Fibroblast of lung (primary cell): ENCODE data around the gene PCSK1. TPM values are rescaled to one million over a fixed set of nuclear protein-coding genes. Genes with fewer than 3 reads are reported as not detected.

Experiments
- DNase-seq, 2 donors: peaks; one replicate each; pipeline versions ENCODE4 v3.0.0 to v3.0.0-alpha.2; 2010; ENCODE audit warnings: low read depth in 2 of 2
- H2AFZ ChIP-seq: 2 replicates; pipeline ENCODE4 v1.5.1; 2012; ENCODE audit warnings: low read length, control low read depth, inconsistent platforms
- H3K27ac ChIP-seq: 2 replicates; pipeline ENCODE4 v1.5.1; 2011; ENCODE audit warnings: low read length, control low read depth; ENCODE audit not compliant: insufficient read depth
- H3K27me3 ChIP-seq: 2 replicates; pipeline ENCODE4 v1.5.1; 2011; ENCODE audit warnings: mild to moderate bottlenecking, low read length; ENCODE audit not compliant: control insufficient read depth, insufficient read depth
- H3K36me3 ChIP-seq: 2 replicates; pipeline ENCODE4 v1.5.1; 2011; ENCODE audit warnings: low read length; ENCODE audit not compliant: control insufficient read depth, insufficient read depth
- H3K4me1 ChIP-seq: 2 replicates; pipeline ENCODE4 v1.5.1; 2011; ENCODE audit warnings: low read length; ENCODE audit not compliant: control insufficient read depth, insufficient read depth; ENCODE audit errors: extremely low read depth
- H3K4me2 ChIP-seq: 2 replicates; pipeline ENCODE4 v1.5.1; 2011; ENCODE audit warnings: low read length, control low read depth; ENCODE audit not compliant: insufficient read depth; ENCODE audit errors: extremely low read depth
- H3K4me3 ChIP-seq, 4 experiments: fragments of 200-600 bp in 1 of 4; sonication (generic) in 1 of 4; replicated peaks in 1 of 4; 2 replicates each; pipeline ENCODE4 v1.5.1; 2011 to 2016; ENCODE audit warnings: low read length in 4 of 4, low read depth in 3 of 4, mild to moderate bottlenecking in 3 of 4, control low read depth in 2 of 4, inconsistent platforms in 1 of 4, mixed read lengths in 1 of 4; ENCODE audit not compliant: insufficient read depth in 1 of 4; ENCODE audit errors: control extremely low read depth in 1 of 4
- H3K79me2 ChIP-seq: 2 replicates; pipeline ENCODE4 v1.5.1; 2012; ENCODE audit warnings: mild to moderate bottlenecking, low read length, inconsistent platforms; ENCODE audit not compliant: control insufficient read depth, insufficient read depth
- H3K9ac ChIP-seq: 2 replicates; pipeline ENCODE4 v1.5.1; 2011; ENCODE audit warnings: mild to moderate bottlenecking, low read length, control low read depth; ENCODE audit not compliant: insufficient read depth
- H3K9me3 ChIP-seq: 2 replicates; pipeline ENCODE4 v1.5.1; 2012; ENCODE audit warnings: low read depth, low read length; ENCODE audit not compliant: control insufficient read depth, insufficient read depth
- H4K20me1 ChIP-seq: 2 replicates; pipeline ENCODE4 v1.5.1; 2011; ENCODE audit warnings: low read length; ENCODE audit not compliant: control insufficient read depth, insufficient read depth; ENCODE audit errors: extremely low read depth
- EZH2 ChIP-seq: IDR thresholded peaks from 2 replicates; pipeline ENCODE4 v1.5.1; 2012; ENCODE audit warnings: low read length, control low read depth, mild to moderate bottlenecking; ENCODE audit errors: missing control alignments
- polyA plus RNA-seq, 2 donors: library from polyadenylated mRNA; depleted of rRNA in 1 of 2; stranded (reverse) in 1 of 2; unstranded in 1 of 2; fragments of >200 nt; gene quantifications; 2 replicates each; pipeline ENCODE4 v1.2.1, GENCODE V29; 2011 to 2012; ENCODE audit warnings: missing spikeins in 1 of 2
- total RNA-seq: library from RNA; depleted of rRNA; stranded (reverse); fragments of >200 nt; gene quantifications from 2 replicates; pipeline ENCODE4 v1.2.1, GENCODE V29; 2014
- TF ChIP-seq, protein P1 (sequence below), 2 donors: IDR thresholded peaks in 1 of 2; conservative IDR thresholded peaks in 1 of 2; 1 replicate in 1 of 2; 2 replicates in 1 of 2; pipeline ENCODE4 v1.5.1; 2011 to 2012; ENCODE audit warnings: low read length in 2 of 2, control low read depth in 1 of 2, inconsistent platforms in 1 of 2, low read depth in 1 of 2, mild to moderate bottlenecking in 1 of 2

Gene PCSK1
- total and polyA plus RNA-seq, 2 donors (not counting 1 experiment from before 2014, with no cell fraction given), result not detected

DNA sequence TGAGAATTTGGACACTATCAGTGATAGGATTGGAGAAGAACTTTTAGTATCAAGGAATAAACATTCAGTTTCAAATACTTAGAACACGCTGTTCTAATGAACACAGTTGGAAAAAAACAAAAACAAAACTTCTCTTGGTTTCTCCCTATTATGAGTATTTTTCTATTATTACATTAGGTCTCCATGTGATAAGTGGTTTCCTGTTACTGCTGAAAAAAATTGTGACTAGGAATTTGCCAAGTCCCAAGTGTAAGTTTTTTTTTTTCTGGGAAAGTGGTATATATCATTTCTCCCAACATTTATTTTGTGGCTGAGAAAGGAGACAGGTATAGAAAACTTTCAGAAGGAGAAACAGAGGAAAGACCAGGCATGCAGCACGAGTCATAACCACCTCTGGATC, 41.1 kb downstream of the PCSK1 start:
- H4K20me1 ChIP-seq, result peaks cover 1% of the 10 kb centered on the region
- no peaks in the 10 kb centered on the region for H3K79me2 ChIP-seq
- no peak overlapping the region for H2AFZ ChIP-seq
- H3K9ac ChIP-seq, result no peak overlapping the region
- no peaks in the 10 kb centered on the region for H3K4me1 ChIP-seq
- no peak for DNase-seq
- TF ChIP-seq EZH2, result no peak
- TF ChIP-seq, protein P1, sequence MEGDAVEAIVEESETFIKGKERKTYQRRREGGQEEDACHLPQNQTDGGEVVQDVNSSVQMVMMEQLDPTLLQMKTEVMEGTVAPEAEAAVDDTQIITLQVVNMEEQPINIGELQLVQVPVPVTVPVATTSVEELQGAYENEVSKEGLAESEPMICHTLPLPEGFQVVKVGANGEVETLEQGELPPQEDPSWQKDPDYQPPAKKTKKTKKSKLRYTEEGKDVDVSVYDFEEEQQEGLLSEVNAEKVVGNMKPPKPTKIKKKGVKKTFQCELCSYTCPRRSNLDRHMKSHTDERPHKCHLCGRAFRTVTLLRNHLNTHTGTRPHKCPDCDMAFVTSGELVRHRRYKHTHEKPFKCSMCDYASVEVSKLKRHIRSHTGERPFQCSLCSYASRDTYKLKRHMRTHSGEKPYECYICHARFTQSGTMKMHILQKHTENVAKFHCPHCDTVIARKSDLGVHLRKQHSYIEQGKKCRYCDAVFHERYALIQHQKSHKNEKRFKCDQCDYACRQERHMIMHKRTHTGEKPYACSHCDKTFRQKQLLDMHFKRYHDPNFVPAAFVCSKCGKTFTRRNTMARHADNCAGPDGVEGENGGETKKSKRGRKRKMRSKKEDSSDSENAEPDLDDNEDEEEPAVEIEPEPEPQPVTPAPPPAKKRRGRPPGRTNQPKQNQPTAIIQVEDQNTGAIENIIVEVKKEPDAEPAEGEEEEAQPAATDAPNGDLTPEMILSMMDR (conservative IDR thresholded peaks at IDR 0.05 in 1 of 2, IDR thresholded peaks at IDR 0.05 in 1 of 2; ENCODE audit: low read depth in 1 of 2, low read length in 2 of 2), result no peak
- H3K36me3 ChIP-seq, result no peaks in the 10 kb centered on the region
- no peaks in the 10 kb centered on the region for H3K27me3 ChIP-seq
- no peaks in the 10 kb centered on the region for H3K9me3 ChIP-seq
- H3K4me3 ChIP-seq, result no peak overlapping the region
- H3K4me2 ChIP-seq, result no peak overlapping the region
- H3K27ac ChIP-seq, result no peak overlapping the region

DNA sequence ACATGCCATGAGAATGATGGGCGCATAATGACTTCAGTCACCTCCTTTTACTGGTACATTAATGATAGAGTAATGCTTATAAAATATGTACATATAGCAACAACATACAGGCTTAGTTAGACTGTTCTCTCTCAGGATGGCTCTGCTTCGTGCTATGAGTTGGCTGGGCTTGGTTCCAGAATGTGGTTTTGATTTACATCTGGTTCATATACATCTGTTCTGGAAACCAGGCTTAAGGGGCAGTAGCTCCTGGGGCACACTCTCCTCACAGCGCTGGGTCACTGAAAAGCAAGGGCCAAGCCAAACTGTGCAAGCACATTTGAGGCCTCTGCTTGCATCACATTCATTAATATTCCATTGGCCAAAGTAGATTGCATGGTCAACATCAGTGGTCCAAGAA, 44.9 kb downstream of the PCSK1 start:
- no peak for TF ChIP-seq EZH2
- TF ChIP-seq, protein P1 (conservative IDR thresholded peaks at IDR 0.05 in 1 of 2, IDR thresholded peaks at IDR 0.05 in 1 of 2; ENCODE audit: low read depth in 1 of 2, low read length in 2 of 2), result no peak
- no peaks in the 10 kb centered on the region for H3K4me1 ChIP-seq
- H3K4me2 ChIP-seq, result no peak overlapping the region
- no peaks in the 10 kb centered on the region for H3K9me3 ChIP-seq
- no peaks in the 10 kb centered on the region for H3K27me3 ChIP-seq
- H3K9ac ChIP-seq, result no peak overlapping the region
- no peaks in the 10 kb centered on the region for H3K79me2 ChIP-seq
- H2AFZ ChIP-seq, result no peak overlapping the region
- no peaks in the 10 kb centered on the region for H3K36me3 ChIP-seq
- no peaks in the 10 kb centered on the region for H4K20me1 ChIP-seq
- no peak overlapping the region for H3K4me3 ChIP-seq
- H3K27ac ChIP-seq, result no peak overlapping the region
- DNase-seq, result peak in 1 of 2 donors; percentile 89

DNA sequence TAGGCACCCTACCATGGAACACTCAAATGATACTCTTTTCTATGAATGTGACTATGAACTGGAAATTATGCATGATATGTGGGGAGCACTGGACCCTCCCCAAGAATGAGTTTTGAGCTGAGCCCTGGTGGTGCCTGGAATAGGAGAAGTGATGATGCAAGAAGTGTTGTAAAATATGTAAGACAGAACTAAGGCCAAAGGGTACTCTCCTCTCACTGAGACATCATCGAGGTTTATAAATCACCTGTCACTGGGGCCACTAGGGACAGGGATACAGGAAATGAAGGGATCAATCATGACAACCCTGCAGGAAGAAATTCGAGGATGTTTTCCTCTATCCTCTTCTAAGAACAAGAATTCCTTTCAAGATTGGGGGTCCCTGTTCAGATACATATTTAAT, 45.4 kb downstream of the PCSK1 start:
- H3K79me2 ChIP-seq, result no peaks in the 10 kb centered on the region
- H3K9ac ChIP-seq, result no peak overlapping the region
- no peak overlapping the region for H3K27ac ChIP-seq
- TF ChIP-seq EZH2, result no peak
- TF ChIP-seq, protein P1 (conservative IDR thresholded peaks at IDR 0.05 in 1 of 2, IDR thresholded peaks at IDR 0.05 in 1 of 2; ENCODE audit: low read depth in 1 of 2, low read length in 2 of 2), result no peak
- no peak overlapping the region for H3K4me2 ChIP-seq
- H3K9me3 ChIP-seq, result no peaks in the 10 kb centered on the region
- DNase-seq, result peak in 1 of 2 donors; percentile 67
- H3K4me1 ChIP-seq, result no peaks in the 10 kb centered on the region
- no peaks in the 10 kb centered on the region for H3K36me3 ChIP-seq
- H3K27me3 ChIP-seq, result no peaks in the 10 kb centered on the region
- no peaks in the 10 kb centered on the region for H4K20me1 ChIP-seq
- H2AFZ ChIP-seq, result no peak overlapping the region
- H3K4me3 ChIP-seq, result no peak overlapping the region
